Type B pancreatic cell (in vitro differentiated cells): Measurements from ENCODE around the gene SLTM. TPM values are rescaled to one million over a fixed set of nuclear protein-coding genes. Genes with fewer than 3 reads are reported as not detected.
"Not testable (repeated sequence)": the region's sequence is repeated elsewhere in the genome, so short reads cannot be mapped to it uniquely, and the experiment has no call there.

Source experiments
- DNase-seq: peaks from one replicate; pipeline ENCODE4 v3.0.0; 2021; ENCODE audit warnings: mixed read lengths; ENCODE audit not compliant: unreplicated experiment; ENCODE audit errors: extremely low spot score
- H3K27ac Mint-ChIP-seq: 2 replicates; pipeline ENCODE4 v1.8.0; 2021; ENCODE audit warnings: mild to moderate bottlenecking, mixed read lengths
- H3K27me3 Mint-ChIP-seq: 2 replicates; pipeline ENCODE4 v1.8.0; 2021; ENCODE audit warnings: mixed read lengths
- H3K36me3 Mint-ChIP-seq: 2 replicates; pipeline ENCODE4 v1.8.0; 2021; ENCODE audit warnings: mixed read lengths
- H3K4me1 Mint-ChIP-seq: one replicate; pipeline ENCODE4 v1.8.0; 2021; ENCODE audit warnings: mixed read lengths; ENCODE audit not compliant: unreplicated experiment
- H3K4me3 Mint-ChIP-seq: 2 replicates; pipeline ENCODE4 v1.8.0; 2021; ENCODE audit warnings: mild to moderate bottlenecking, mixed read lengths
- H3K9me3 Mint-ChIP-seq: 2 replicates; pipeline ENCODE4 v1.8.0; 2021; ENCODE audit warnings: mixed read lengths
- CTCF ChIP-seq: fragments of 200-600 bp; sonication (generic); conservative IDR thresholded peaks from 2 replicates; pipeline ENCODE4 v1.5.0; 2021; ENCODE audit warnings: antibody characterized with exemption, mild to moderate bottlenecking
- total RNA-seq: library from RNA; stranded (reverse); gene quantifications from 2 replicates; pipeline ENCODE4 v1.2.1, GENCODE V29; 2021; ENCODE audit warnings: low replicate concordance

SLTM gene
- total RNA-seq, 1 donor from 2014 or later, result 103 TPM

- no peak for TF ChIP-seq CTCF
- Mint-ChIP-seq H3K4me3 (no peak overlapping the region), H3K36me3 (peaks cover 26% of the 10 kb centered on the region), H3K4me1 (peaks cover 4% of the 10 kb centered on the region), H3K27me3 (no peaks in the 10 kb centered on the region), H3K9me3 (no peaks in the 10 kb centered on the region), H3K27ac (no peak overlapping the region)
- no peak for DNase-seq
These were observed 15.2 kb downstream of the SLTM start for GRCh38 chr15:58918239-58918638.

GRCh38 chr15:58917613-58918129, 15.8 kb downstream of the SLTM start:
- not testable (repeated sequence) for H3K4me3 Mint-ChIP-seq, H3K27ac Mint-ChIP-seq, DNase-seq, H3K4me1 Mint-ChIP-seq, H3K27me3 Mint-ChIP-seq, H3K9me3 Mint-ChIP-seq
- H3K36me3 Mint-ChIP-seq, result peaks cover 26% of the 10 kb centered on the region

GRCh38 chr15:58916962-58917361, 16.5 kb downstream of the SLTM start:
- Mint-ChIP-seq H3K9me3 (no peaks in the 10 kb centered on the region), H3K36me3 (peaks cover 26% of the 10 kb centered on the region), H3K4me1 (peaks cover 4% of the 10 kb centered on the region), H3K27ac (no peak overlapping the region), H3K4me3 (no peak overlapping the region), H3K27me3 (no peaks in the 10 kb centered on the region)
- no peak for TF ChIP-seq CTCF
- DNase-seq, result no peak

- Mint-ChIP-seq H3K36me3 (peaks cover 36% of the 10 kb centered on the region), H3K9me3 (no peaks in the 10 kb centered on the region), H3K4me3 (no peak overlapping the region), H3K27ac (no peak overlapping the region), H3K4me1 (peaks cover 4% of the 10 kb centered on the region), H3K27me3 (no peaks in the 10 kb centered on the region)
- DNase-seq, result no peak
- no peak for TF ChIP-seq CTCF
These were observed 23.0 kb downstream of the SLTM start for GRCh38 chr15:58910456-58910855.

GRCh38 chr15:58909616-58910015, 23.9 kb downstream of the SLTM start:
- Mint-ChIP-seq H3K36me3 (peaks cover 32% of the 10 kb centered on the region), H3K4me3 (no peak overlapping the region), H3K4me1 (peaks cover 4% of the 10 kb centered on the region), H3K27ac (no peak overlapping the region), H3K9me3 (no peaks in the 10 kb centered on the region), H3K27me3 (no peaks in the 10 kb centered on the region)
- TF ChIP-seq CTCF, result no peak
- DNase-seq, result no peak

- Mint-ChIP-seq H3K36me3 (peaks cover 25% of the 10 kb centered on the region), H3K27ac (no peak overlapping the region), H3K4me3 (no peak overlapping the region), H3K27me3 (no peaks in the 10 kb centered on the region), H3K4me1 (no peaks in the 10 kb centered on the region), H3K9me3 (no peaks in the 10 kb centered on the region)
- no peak for DNase-seq
- no peak for TF ChIP-seq CTCF
These were observed 24.7 kb downstream of the SLTM start for GRCh38 chr15:58908550-58909309.
